Measurements from ENCODE around the gene SSC5D. TPM values are rescaled to one million over a fixed set of nuclear protein-coding genes. Genes with fewer than 3 reads are reported as not detected.

The SSC5D gene
- total and polyA plus RNA-seq, 10 of the 15 experiments (the other 5 are each of a cell fraction or from before 2014, with no cell fraction given): 0.03 to 0.13 (median 0.05) TPM; not detected in 4

DNA sequence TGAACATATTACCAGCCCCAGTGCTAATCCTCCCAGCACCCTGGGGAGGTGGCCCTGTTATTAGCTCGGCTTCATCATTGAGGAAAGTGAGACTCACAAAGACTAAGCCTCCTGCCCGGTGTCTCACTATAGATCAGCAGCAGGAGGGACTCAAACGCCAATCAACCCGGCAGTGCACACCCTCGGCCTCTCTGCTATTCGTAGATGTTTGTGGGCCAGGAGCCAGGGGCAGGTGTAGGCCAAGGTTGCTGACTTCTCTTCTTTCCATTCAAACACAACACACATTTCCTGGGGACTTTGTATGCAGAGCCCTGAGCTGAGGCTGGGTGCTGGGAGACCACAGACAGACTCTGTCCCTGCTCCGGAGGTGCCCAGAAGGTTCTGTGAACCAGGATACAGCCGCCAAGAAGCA, 66.5 kb downstream of the SSC5D start:
- CTCF ChIA-PET: no interaction called here
- WGBS (ENCODE audit: insufficient coverage, insufficient replicate concordance, low lambda C conversion rate, missing lambda C conversion rate): 38% methylated on average over 8 of the region's 8 CpGs

More for the DNA sequence above, 66.5 kb downstream of the SSC5D start:
- H3K27ac ChIP-seq (ENCODE audit: control insufficient read depth, insufficient read depth): no peak overlapping the region
- H3K4me2 ChIP-seq (ENCODE audit: control insufficient read depth, insufficient read depth): no peak overlapping the region
- no peaks in the 10 kb centered on the region for H3K79me2 ChIP-seq (ENCODE audit: control insufficient read depth, insufficient read depth, low read length)
- no peak for DNase-seq (ENCODE audit: low read depth, low spot score)
- H3K4me1 ChIP-seq (ENCODE audit: control insufficient read depth, insufficient read depth, low read length): no peaks in the 10 kb centered on the region
- H3K9me3 ChIP-seq (replicated peaks; ENCODE audit: control insufficient read depth, insufficient read depth, low read length): no peaks in the 10 kb centered on the region
- ChIA-PET POLR2A (interaction anchor here (0.6 kb wide), 1 partner anchor 70 kb away, joined by 4 read pairs; the partner anchor contains the start of gene ZNF784), SMC1A (ENCODE audit: uncharacterized antibody, unreplicated experiment) (no interaction called here), RAD21 (ENCODE audit: unreplicated experiment) (no interaction called here)
- BruUV-seq (replicated peaks): no TSS peak
- TF ChIP-seq, protein P1, sequence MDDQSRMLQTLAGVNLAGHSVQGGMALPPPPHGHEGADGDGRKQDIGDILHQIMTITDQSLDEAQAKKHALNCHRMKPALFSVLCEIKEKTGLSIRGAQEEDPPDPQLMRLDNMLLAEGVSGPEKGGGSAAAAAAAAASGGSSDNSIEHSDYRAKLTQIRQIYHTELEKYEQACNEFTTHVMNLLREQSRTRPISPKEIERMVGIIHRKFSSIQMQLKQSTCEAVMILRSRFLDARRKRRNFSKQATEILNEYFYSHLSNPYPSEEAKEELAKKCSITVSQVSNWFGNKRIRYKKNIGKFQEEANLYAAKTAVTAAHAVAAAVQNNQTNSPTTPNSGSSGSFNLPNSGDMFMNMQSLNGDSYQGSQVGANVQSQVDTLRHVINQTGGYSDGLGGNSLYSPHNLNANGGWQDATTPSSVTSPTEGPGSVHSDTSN (IDR thresholded peaks at IDR 0.05; ENCODE audit: insufficient replicate concordance, low read depth, low read length): no peak
- TF ChIP-seq TARDBP (IDR thresholded peaks at IDR 0.05; ENCODE audit: borderline replicate concordance) (no peak), SP1 (IDR thresholded peaks at IDR 0.05; ENCODE audit: low read depth, low read length) (no peak), ZNF384 (IDR thresholded peaks at IDR 0.05; ENCODE audit: borderline replicate concordance, low read depth, low read length) (no peak), ATF3 (IDR thresholded peaks at IDR 0.05; ENCODE audit: borderline replicate concordance, extremely low read depth, low read depth, low read length) (no peak), SREBF1 (IDR thresholded peaks at IDR 0.05; ENCODE audit: low read length) (no peak), ZZZ3 (IDR thresholded peaks at IDR 0.05; ENCODE audit: control insufficient read depth, insufficient read length, low read depth) (no peak), NBN (IDR thresholded peaks at IDR 0.05) (no peak), ATF7 (IDR thresholded peaks at IDR 0.05; ENCODE audit: low read depth) (no peak), SRF (IDR thresholded peaks at IDR 0.05; ENCODE audit: low read depth in 2 of 2, low read length in 2 of 2) (no peak), E2F8 (IDR thresholded peaks at IDR 0.05; ENCODE audit: low read depth, partially characterized antibody) (no peak), YY1 (IDR thresholded peaks at IDR 0.05; ENCODE audit: low read depth, low read length) (no peak), ZNF207 (IDR thresholded peaks at IDR 0.05; ENCODE audit: borderline replicate concordance) (no peak)
- FAIRE-seq: no peak
- in situ Hi-C loops (cut with MboI): no loop called here
- no peaks in the 10 kb centered on the region for H4K20me1 ChIP-seq (ENCODE audit: control insufficient read depth, insufficient read depth)
- H3K27me3 ChIP-seq (replicated peaks in 1 of 2; ENCODE audit: control insufficient read depth in 2 of 2, insufficient read depth in 2 of 2, low read length in 1 of 2): peaks cover 0 to 5% of the 10 kb centered on the region in 2 experiments; a peak in 2 of 4 replicates
- H3K9ac ChIP-seq (ENCODE audit: control insufficient read depth, insufficient read depth, low read length): no peak overlapping the region
- H3K36me3 ChIP-seq (ENCODE audit: control insufficient read depth in 2 of 2, insufficient read depth in 2 of 2, low read length in 1 of 2): no peaks in the 10 kb centered on the region
- intact Hi-C loops (cut with micrococcal nuclease; ENCODE audit: unreplicated experiment): no loop called here
- ATAC-seq: no peak
- no peak overlapping the region for H2AFZ ChIP-seq (ENCODE audit: control insufficient read depth, low read depth, low read length)
- H3K4me3 ChIP-seq: no peak overlapping the region

All from GM12878 (cell line).